GM21529 (cell line): ENCODE data around the gene LARP4.
"Not testable (repeated sequence)": the region's sequence is repeated elsewhere in the genome, so short reads cannot be mapped to it uniquely, and the experiment has no call there.

ENCODE experiments used
- ATAC-seq: cut with Tn5 transposase; IDR thresholded peaks from one replicate; pipeline ENCODE4 v1.9.1; 2021; ENCODE audit not compliant: unreplicated experiment

The LARP4 gene

GRCh38 chr12:50521781-50522180 is 121.1 kb downstream of the LARP4 start:
- not testable (repeated sequence) for ATAC-seq

DNA sequence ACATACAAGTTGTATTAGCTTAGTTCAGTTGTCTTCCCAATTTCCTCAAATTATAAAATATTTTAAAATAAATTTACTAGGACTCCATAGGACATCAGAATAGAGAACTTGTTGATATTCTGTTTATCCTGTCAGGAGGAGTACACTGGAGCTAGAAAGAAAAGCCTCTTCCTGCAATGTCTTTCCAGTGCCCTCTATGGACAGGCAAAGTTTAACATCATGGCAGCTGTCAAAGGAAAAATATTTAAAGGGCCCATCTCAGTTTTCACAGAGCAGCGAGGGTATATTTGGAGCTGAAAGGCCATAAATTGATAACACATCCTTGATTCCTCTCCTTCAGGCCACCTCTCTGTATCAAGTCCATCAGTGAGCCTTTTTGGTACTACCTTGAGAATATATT is 123.1 kb downstream of the LARP4 start:
- no peak for ATAC-seq

DNA sequence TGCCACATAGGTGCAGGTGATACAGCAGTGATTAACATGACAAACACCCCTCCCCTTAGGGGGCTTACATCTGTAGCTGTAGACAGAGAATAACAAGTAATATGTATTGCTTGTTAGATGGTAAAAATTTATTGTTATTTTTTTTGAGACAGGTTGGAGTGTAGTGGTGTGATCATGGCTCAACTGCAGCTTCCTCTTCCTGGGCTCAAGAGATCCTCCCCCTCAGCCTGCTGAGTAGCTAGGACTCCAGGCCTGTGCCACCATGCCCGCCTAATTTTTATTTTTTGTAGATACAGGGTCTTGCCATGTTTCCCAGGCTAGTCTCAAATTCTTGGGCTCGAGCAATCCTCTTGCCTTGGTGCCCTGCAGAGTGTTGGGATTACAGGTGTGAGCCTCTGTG is 123.9 kb downstream of the LARP4 start:
- ATAC-seq, result no peak

DNA sequence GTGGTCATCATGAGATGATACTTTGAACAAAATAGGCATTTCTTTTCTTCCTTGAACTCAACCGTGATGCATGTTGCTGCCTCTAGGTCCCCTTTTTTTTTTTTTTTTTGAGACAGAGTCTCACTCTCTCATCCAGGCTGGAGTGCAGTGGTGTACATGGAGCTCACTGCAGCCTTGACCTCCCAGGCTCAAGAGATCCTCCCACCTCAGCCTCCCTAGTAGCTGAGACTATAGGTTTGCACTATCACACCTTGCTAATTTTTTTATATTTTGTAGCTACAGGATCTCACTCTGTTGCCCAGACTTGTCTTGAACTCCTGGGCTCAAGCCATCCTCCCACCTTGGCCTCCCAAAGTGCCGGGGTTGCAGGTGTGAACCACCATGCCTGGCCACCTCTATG is 124.7 kb downstream of the LARP4 start:
- ATAC-seq, result no peak

- no peak for ATAC-seq
Measured at GRCh38 chr12:50527359-50527726, 126.7 kb downstream of the LARP4 start.

DNA sequence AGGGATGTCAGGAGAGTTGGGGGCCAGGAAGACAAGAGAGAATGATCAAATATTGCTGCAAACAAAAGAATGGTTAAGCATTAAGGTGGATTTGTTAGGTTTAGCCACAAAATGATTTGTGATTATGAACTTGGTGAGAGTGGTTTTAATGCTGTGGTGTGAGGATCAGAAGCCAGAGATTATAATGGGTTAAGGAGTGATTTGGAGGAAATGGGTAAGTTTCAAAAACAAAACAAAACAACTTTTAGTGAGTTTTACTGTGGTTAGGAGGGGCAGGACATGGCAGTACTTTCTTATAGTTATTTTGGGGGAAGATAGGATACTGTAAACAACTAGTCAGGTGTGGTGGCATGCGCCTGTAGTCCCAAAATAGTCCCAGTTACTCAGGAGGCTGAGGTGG is 128.1 kb downstream of the LARP4 start:
- no peak for ATAC-seq

GRCh38 chr12:50529345-50529744 is 128.7 kb downstream of the LARP4 start:
- ATAC-seq, result no peak
